Heart right ventricle (tissue), 16 donors: ENCODE data around the gene SLC34A1. TPM values are rescaled to one million over a fixed set of nuclear protein-coding genes. Genes with fewer than 3 reads are reported as not detected.

Experiments used
- ATAC-seq, 8 donors: fragments of 200-7000 bp; cut with Tn5 transposase; one replicate each; pipeline ENCODE4 v1.9.1; 2020; ENCODE audit warnings: mild to moderate bottlenecking in 8 of 8, moderate library complexity in 8 of 8, moderate number of reproducible peaks in 1 of 8
- DNase-seq, 2 donors: peaks; one replicate each; pipeline ENCODE4 v3.0.0-alpha.2; 2020
- H3K27ac ChIP-seq, 10 donors: fragments of 200-600 bp; sonication (generic) in 2 of 10; one replicate each; pipeline versions ENCODE4 v1.5.0 to v1.8.0; 2020 to 2022; ENCODE audit warnings: mild to moderate bottlenecking in 3 of 10
- H3K27me3 ChIP-seq, 7 donors: fragments of 200-600 bp; one replicate each; pipeline ENCODE4 v1.8.0; 2021 to 2022; ENCODE audit warnings: mild to moderate bottlenecking in 2 of 7
- H3K36me3 ChIP-seq, 9 donors: fragments of 200-600 bp; sonication (generic) in 1 of 9; one replicate each; pipeline versions ENCODE4 v1.5.0 to v1.8.0; 2020 to 2022; ENCODE audit warnings: mild to moderate bottlenecking in 2 of 9
- H3K4me1 ChIP-seq, 9 donors: fragments of 200-600 bp; sonication (generic) in 1 of 9; one replicate each; pipeline versions ENCODE4 v1.5.0 to v1.8.0; 2020 to 2022; ENCODE audit warnings: mild to moderate bottlenecking in 4 of 9
- H3K4me3 ChIP-seq, 10 donors: fragments of 200-600 bp; sonication (generic) in 2 of 10; one replicate each; pipeline versions ENCODE4 v1.5.0 to v1.8.0; 2020 to 2022; ENCODE audit warnings: mild to moderate bottlenecking in 7 of 10, moderate library complexity in 2 of 10
- H3K9me3 ChIP-seq, 11 donors: fragments of 200-600 bp in 10 of 11; sonication (generic) in 2 of 11; one replicate each; pipeline versions ENCODE4 v1.5.0 to v1.8.0; 2013 to 2022; ENCODE audit warnings: mild to moderate bottlenecking in 2 of 11, control low read depth in 1 of 11, moderate library complexity in 1 of 11
- WGBS, 2 donors: extraction: QIAGEN DNeasy Blood & Tissue Kit; methylation state at CpG; one replicate each; pipeline ENCODE4 v1.1.7; 2013; ENCODE audit warnings: inconsistent platforms in 1 of 2; 5-methylcytosine and 5-hydroxymethylcytosine counted together
- intact Hi-C, 10 donors: fragments of 100-400 bp; cut with DNase I; formaldehyde crosslinking; loops; one replicate each; pipeline versions ENCODE4 v1.11.1 to v1.14.2; 2022
- polyA plus RNA-seq, 2 donors: library from polyadenylated mRNA; stranded (reverse); fragments of 200-250 nt; gene quantifications; one replicate each; pipeline ENCODE4 v1.2.3, GENCODE V29; 2013
- total RNA-seq, 10 donors: library from RNA; stranded (reverse); fragmentation: NEBNext Ultra II Directional in 3 of 10; extraction: Animal tissue kit (Norgen Biotek cat#: 25700) in 3 of 10; gene quantifications; one replicate each; pipeline versions ENCODE4 v1.2.1 to v1.2.4, GENCODE V29; 2021 to 2023
- TF ChIP-seq, protein P1 (sequence below), 9 donors: fragments of 200-600 bp; sonication (generic) in 2 of 9; IDR thresholded peaks; one replicate each; pipeline versions ENCODE4 v1.5.0 to v1.8.0; 2021 to 2022; ENCODE audit warnings: antibody characterized with exemption in 9 of 9, mild to moderate bottlenecking in 5 of 9, moderate library complexity in 1 of 9
- donor health status: Arrhythmogenic right ventricular cardiomyopathy.
- donor health status: ischemic (EF 13 %, LVEDD 7.1; RV severe dilation, severe dysfunction).
- donor health status: healthy with polysubstance abuse.
- donor health status: DM: no; HTN: yes; CAD: no.
- donor health status: DM: no; HTN: no; CAD: no.
- donor health status: ischemic (EF 25% LVEDD 6.9; RV normal size, moderate dysfunction).
- donor health status: ischemic (EF 25% LVEDD 5.7; RV mildly dilated, moderate dysfunction).
- donor health status: healthy.
- donor health status: DM: yes; HTN: yes; CAD: no.
- donor health status: Ischemic cardiomyopathy.
- donor health status: ischemic (EF 35%, LVEDD 5.7; RV mildly dilated, moderate dysfunction).
- donor health status: nonischemic (EF 11% LVEDD 7.7; RV severe dilation, severe dysfunction).
- donor health status: DM: yes; HTN: yes; CAD: no.
- donor health status: PGD.
- donor health status: ischemic (EF 29% LVEDD 5.4; RV normal size, mild dysfunction).
- donor health status: nonischemic (EF 23%, LVEDD 6.1; RV moderate dilation, normal function).

SLC34A1 gene
- total and polyA plus RNA-seq, 12 donors = 0.12 TPM; not detected in 11

DNA sequence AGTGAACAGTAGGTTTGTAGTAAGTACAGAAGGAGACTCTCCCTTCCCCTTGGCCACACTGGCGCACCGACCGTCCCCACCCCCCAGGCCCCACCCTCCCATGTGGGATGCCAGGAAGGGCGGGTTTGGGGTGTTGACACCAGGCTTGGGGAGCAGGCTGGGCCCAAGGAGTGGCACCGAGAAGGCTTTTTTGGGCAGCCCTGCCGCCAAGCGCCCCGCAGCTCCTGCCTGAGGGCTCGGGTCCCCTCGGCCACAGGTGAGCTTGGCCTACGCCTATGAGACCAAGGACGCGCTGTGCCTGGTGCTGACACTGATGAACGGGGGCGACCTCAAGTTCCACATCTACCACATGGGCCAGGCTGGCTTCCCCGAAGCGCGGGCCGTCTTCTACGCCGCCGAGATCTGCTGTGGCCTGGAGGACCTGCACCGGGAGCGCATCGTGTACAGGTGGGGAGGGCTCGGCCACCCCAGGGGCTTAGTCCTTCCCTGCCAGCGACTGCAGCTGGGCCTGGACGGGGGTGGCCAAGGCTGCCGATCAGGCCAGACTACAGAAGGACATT lies 49.5 kb downstream of the SLC34A1 start:
- TF ChIP-seq, protein P1, sequence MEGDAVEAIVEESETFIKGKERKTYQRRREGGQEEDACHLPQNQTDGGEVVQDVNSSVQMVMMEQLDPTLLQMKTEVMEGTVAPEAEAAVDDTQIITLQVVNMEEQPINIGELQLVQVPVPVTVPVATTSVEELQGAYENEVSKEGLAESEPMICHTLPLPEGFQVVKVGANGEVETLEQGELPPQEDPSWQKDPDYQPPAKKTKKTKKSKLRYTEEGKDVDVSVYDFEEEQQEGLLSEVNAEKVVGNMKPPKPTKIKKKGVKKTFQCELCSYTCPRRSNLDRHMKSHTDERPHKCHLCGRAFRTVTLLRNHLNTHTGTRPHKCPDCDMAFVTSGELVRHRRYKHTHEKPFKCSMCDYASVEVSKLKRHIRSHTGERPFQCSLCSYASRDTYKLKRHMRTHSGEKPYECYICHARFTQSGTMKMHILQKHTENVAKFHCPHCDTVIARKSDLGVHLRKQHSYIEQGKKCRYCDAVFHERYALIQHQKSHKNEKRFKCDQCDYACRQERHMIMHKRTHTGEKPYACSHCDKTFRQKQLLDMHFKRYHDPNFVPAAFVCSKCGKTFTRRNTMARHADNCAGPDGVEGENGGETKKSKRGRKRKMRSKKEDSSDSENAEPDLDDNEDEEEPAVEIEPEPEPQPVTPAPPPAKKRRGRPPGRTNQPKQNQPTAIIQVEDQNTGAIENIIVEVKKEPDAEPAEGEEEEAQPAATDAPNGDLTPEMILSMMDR (IDR thresholded peaks at IDR 0.05) = no peak
- no peak for DNase-seq
- 96 to 97% methylated on average over 29 of the region's 29 CpGs for WGBS, 2 donors

DNA sequence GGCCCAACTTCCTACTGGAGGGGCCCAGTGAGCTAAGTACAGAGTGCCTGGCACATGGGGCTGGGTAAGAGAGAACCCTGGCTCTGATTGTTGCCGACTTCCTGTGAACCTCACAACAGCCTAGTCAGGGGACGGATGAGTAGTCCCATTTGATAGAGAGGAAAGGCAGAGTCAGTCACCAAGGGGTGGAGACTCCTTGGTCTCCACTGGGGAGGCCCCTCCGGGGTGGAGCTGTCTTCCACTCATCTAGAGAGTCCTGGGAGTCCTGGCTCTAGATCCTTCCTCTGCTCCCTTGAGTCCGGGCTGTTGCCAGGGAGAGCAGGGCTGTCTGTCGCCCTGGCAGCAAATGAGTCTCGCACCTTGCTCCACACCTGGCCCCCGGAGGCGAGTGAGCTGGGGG lies 50.2 kb downstream of the SLC34A1 start:
- no peaks in the 10 kb centered on the region for H3K9me3 ChIP-seq
- no peak overlapping the region for H3K4me3 ChIP-seq
- H3K27me3 ChIP-seq = no peaks in the 10 kb centered on the region
- TF ChIP-seq, protein P1 (IDR thresholded peaks at IDR 0.05) = no peak
- H3K4me1 ChIP-seq = peaks cover 0 to 44% (median 19%) of the 10 kb centered on the region in 9 donors
- H3K36me3 ChIP-seq = peaks cover 0 to 96% (median 34%) of the 10 kb centered on the region in 9 donors
- 93 to 95% methylated on average over 8 of the region's 8 CpGs for whole genome bisulfite sequencing, 2 donors
- intact Hi-C loops = no loop called here
- H3K27ac ChIP-seq = no peak overlapping the region
- no peak for ATAC-seq
- no peak for DNase-seq

More for the DNA sequence above, 49.5 kb downstream of the SLC34A1 start:
- Histone ChIP-seq H3K9me3 (no peaks in the 10 kb centered on the region), H3K27me3 (no peaks in the 10 kb centered on the region), H3K27ac (no peak overlapping the region), H3K4me1 (peaks cover 0 to 51% (median 19%) of the 10 kb centered on the region in 9 donors), H3K4me3 (no peak overlapping the region), H3K36me3 (peaks cover 0 to 89% (median 34%) of the 10 kb centered on the region in 9 donors)
- intact Hi-C loops = loop anchor here in 1 of 10 donors (2.0 kb wide), 1 partner anchor 13 kb away; the partner anchor contains the start of gene PRR7
- no peak for ATAC-seq

DNA sequence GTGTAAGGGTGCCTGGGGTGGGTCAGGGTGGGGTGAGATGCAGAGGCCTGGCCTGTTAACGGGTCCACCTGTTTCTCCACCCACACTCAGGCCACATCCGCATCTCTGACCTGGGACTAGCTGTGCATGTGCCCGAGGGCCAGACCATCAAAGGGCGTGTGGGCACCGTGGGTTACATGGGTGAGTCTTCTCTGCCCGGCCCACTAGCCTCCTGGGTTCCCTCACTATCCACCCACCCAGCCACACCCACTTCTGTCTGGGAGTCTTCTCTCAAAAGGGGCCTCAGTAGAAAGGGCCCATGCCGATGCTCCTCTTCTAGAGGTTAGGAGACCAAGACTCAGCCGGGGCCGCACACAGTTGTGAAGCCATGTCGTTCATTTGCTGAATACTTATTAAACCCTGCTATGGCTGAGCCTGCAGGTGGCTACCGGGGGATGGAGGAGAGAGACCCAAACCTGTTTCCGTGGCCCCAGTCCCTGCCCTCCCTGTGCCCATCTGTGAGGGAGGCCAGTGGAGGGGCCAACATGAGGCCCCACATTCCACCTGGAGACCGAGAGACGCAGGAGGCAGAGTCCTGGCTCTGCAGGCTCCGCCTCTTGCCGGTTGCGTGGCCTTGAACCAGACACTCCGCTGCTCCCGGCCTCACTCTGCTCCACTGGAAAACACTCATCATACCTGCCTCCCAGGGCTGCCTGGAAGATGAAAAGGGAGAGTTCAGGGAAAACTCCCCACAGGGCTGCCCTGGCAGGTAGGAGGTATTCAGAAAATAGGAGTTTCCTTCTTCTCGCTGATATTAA lies 50.9 kb downstream of the SLC34A1 start:
- Histone ChIP-seq H3K27me3 (no peaks in the 10 kb centered on the region), H3K4me3 (no peak overlapping the region), H3K4me1 (peaks cover 0 to 37% (median 19%) of the 10 kb centered on the region in 9 donors), H3K9me3 (no peaks in the 10 kb centered on the region), H3K36me3 (peaks cover 0 to 100% (median 34%) of the 10 kb centered on the region in 9 donors), H3K27ac (no peak overlapping the region)
- intact Hi-C loops = no loop called here
- no peak for ATAC-seq
- TF ChIP-seq, protein P1 (IDR thresholded peaks at IDR 0.05) = no peak
- 95% methylated on average over 20 of the region's 20 CpGs for WGBS, 2 donors
- no peak for DNase-seq

DNA sequence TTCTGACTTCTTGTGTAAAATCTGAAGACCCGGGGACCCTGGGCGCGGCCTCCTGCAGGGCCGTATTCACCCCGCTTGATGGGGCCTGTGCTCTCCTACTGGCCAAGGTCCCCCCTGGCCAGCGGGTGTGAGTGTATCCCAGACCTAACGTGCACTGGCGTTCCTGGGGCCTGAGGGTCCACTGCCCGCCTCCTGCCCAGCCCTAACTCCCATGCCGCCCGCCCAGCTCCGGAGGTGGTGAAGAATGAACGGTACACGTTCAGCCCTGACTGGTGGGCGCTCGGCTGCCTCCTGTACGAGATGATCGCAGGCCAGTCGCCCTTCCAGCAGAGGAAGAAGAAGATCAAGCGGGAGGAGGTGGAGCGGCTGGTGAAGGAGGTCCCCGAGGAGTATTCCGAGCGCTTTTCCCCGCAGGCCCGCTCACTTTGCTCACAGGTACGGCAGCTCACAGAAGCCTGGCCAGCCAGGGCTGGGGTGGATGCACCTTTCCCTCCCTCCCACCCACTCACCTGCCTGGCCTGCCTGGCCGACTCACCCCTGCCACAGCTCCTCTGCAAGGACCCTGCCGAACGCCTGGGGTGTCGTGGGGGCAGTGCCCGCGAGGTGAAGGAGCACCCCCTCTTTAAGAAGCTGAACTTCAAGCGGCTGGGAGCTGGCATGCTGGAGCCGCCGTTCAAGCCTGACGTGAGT lies 51.8 kb downstream of the SLC34A1 start:
- Histone ChIP-seq H3K4me3 (no peak overlapping the region), H3K4me1 (peaks cover 0 to 29% (median 18%) of the 10 kb centered on the region in 9 donors), H3K9me3 (no peaks in the 10 kb centered on the region), H3K36me3 (peaks cover 0 to 100% (median 34%) of the 10 kb centered on the region in 9 donors), H3K27me3 (no peaks in the 10 kb centered on the region), H3K27ac (no peak overlapping the region)
- TF ChIP-seq, protein P1 (IDR thresholded peaks at IDR 0.05) = no peak
- WGBS, 2 donors = 94 to 96% methylated on average over 37 of the region's 37 CpGs
- intact Hi-C loops = no loop called here
- ATAC-seq = no peak
- no peak for DNase-seq
